GM21825 (cell line): ENCODE data around the gene ZPR1.
"Not testable (repeated sequence)": the region's sequence is repeated elsewhere in the genome, so short reads cannot be mapped to it uniquely, and the experiment has no call there.

Experiments used
- ATAC-seq: cut with Tn5 transposase; IDR thresholded peaks from one replicate; pipeline ENCODE4 v1.9.1; 2021; ENCODE audit warnings: mild to moderate bottlenecking, moderate library complexity; ENCODE audit not compliant: unreplicated experiment

Gene ZPR1

DNA sequence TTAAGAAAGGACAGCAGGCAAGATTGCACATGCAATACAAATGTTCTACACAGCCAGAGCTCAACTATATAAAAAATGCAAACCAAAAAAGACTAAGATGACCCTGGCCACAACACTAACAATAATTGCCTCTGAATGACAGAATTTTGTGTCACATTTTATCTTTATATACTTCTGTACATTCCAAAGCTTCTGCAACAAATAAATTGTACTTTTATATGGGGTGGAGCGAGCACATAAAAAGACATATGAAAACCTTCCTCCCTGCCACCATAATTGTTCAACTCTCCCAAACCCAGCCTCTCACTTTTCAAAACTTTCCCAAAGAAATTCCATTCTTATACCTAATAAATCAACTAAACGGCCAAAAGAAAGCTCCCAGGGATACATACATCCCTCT is 25.7 kb downstream of the ZPR1 start:
- ATAC-seq: no peak

DNA sequence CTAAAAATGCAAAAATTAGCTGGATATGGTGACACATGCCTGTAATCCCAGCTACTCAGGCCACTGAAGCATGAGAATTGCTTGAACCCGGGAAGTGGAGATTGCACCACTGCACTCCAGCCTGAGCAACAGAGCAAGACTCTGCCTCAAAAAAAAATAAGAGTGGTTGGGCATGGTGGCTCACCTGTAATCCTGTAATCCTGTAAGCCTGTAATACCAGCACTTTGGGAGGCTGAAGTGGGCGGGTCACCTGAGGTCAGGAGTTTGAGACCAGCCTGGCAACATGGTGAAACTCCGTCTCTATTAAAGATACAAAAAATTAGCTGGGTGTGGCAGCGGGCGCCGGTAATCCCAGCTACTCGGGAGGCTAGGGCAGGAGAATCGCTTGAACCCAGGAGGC is 31.8 kb downstream of the ZPR1 start:
- not testable (repeated sequence) for ATAC-seq

DNA sequence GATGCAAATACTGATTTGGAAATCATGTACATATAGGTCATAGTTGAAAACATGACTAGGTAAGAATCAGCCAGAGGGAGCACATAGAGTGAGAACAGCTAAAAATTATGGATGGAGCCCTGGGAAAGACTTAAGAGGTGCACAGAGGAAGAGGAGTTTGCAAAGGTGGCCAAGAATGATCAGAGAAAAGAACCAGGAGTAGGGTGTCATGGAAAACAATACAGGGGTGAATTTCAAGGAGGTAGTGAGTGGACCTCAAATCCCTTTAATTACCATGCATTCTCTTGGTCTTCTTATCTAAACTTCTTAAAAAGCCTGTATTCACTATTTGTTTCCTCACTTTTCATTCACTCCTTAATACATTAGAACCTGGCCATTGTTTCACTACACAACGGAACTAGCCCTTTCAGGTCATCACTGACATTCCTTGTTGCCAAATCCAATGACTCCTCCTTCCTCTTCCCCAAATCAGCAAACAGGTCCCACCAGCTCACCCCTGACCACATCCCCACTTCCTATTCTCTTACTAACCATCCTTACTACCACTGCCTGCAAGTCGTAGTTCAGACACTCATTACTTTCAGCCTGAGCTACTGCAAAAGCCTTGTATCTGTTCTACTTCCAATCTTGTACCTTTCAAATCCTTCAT is 37.6 kb downstream of the ZPR1 start:
- ATAC-seq: no peak

DNA sequence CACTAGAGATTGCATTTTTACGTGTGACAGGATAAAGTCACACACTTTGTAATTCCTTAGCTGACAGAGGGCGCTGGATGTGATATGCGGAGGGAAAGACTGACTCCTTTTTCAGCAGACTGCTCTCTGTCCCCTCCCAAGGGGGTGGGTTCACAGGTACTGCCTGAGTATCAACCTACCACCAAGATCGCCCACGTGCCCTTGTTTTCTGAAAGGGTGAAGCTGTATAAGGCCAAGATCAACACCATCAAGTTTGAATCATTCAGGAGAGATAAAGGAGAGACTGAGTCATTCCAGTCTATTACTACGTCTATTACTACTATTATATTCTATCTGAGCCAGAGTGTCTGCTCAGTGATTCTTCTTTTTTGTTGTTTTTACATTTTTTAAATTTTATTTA is 45.7 kb downstream of the ZPR1 start:
- no peak for ATAC-seq

DNA sequence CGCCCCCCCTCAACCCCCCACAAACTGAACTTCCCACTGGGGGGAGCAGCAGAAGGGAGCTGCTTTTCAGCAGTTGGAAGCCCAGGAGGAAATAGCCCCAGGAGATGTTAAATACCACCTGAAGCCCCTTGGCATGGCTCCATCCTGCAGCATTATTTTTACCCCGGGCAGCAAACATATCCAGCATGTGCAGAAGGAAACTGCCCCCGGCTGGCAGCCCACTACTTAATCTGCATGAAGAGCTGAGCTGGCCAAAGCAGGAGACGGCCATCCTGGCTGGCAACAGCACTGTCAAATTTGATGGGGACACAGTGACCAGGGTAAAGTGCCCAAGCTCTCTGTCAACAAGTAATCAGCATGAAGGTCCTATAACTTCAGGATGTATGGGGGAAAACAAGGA is 47.1 kb downstream of the ZPR1 start:
- ATAC-seq: no peak

DNA sequence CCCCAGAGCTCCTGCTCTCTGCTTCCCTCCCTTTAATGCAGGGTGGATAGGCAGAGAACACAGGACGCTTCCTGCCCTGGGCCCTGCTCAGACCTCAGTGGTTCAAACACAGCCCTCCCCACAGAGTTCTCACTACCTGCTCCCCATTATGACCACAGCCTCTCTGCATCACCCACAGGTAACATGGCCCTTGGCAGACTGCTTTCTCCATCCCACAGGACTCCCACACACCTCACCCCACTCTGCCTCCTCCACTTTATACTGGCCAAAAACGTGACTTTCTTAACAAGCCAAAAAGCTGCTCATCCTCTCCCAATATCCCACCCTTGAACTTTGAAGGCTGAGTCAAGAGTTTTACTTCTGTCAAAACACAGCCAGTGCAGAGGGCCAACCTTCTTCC is 48.8 kb downstream of the ZPR1 start:
- ATAC-seq: no peak

DNA sequence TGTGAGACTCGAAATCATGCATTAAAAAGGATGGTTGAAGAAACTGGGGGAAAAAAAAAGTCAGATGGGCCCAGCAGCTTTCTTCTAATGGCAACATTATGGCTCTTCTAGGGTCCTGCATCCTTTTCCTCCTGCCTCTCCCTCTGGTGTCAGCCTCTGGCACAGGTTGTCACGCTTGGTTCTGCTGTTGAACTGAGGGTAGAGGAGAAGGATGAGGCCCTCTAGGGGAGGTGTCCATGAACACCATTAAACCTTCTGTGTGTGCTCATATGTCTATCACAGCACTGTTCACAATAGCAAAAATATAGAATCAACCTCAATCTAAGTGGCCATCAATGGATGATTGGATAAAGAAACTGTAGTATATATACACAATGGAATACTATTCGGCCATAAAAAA is 51.1 kb downstream of the ZPR1 start:
- ATAC-seq: no peak

DNA sequence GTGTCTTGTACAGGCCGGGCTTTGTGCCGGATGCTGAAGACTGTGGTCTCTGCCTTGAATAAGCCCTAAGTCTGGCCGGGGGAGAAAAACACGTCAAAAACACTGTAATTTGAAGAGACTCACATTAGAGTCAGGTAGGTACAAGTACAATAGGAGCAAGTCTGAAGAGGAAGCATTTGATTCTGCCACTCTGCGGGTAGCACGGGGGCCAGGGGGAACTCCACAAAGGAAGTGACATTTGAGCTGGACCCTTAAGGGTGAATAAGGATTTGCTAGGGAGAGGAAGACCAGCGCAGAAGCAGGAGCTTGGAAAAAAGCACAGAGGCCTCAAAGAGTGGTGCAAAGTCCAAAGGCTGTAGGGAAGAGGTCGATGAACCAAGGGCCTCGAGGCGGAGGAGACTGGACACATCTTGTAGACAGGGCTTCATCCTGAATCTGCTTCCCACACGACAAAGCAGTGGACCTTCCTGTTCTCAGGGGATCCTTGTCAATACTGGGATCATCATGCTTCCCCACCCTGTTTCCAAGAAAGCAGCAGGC is 53.8 kb downstream of the ZPR1 start:
- ATAC-seq: no peak

DNA sequence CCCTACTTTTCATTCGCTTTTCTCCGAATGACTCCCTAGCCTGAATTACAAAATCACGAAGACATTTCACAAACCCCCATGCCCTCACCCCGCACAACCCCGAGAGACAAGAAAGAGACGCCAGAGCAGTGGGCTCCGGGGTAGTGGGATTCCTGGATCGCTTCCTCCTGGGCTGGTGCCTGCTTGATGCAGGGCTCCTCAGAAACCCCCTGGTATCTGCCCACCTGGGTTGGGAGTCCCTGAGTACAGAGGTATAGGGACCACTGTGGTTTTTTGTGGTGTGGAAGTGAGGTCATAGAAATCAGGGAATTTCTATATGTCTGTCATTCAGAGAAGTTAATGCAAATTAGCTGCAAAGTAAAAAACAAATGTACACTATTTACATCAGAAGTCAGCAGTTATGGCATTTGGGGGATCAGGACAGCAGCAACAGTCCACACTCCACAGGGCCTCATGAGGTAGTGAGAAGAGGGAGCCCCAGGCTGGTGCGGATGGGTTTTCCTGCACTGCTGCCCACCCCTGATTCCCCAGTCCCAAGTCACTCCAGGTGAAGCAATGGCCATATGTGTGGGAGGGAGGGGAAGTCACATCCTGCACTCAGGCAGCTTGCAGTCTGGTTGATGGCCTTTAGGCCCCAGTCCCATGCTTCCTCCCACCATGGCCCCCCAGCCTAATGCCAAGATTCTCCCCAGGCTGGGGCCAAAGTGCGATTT is 54.6 kb downstream of the ZPR1 start:
- no peak for ATAC-seq

DNA sequence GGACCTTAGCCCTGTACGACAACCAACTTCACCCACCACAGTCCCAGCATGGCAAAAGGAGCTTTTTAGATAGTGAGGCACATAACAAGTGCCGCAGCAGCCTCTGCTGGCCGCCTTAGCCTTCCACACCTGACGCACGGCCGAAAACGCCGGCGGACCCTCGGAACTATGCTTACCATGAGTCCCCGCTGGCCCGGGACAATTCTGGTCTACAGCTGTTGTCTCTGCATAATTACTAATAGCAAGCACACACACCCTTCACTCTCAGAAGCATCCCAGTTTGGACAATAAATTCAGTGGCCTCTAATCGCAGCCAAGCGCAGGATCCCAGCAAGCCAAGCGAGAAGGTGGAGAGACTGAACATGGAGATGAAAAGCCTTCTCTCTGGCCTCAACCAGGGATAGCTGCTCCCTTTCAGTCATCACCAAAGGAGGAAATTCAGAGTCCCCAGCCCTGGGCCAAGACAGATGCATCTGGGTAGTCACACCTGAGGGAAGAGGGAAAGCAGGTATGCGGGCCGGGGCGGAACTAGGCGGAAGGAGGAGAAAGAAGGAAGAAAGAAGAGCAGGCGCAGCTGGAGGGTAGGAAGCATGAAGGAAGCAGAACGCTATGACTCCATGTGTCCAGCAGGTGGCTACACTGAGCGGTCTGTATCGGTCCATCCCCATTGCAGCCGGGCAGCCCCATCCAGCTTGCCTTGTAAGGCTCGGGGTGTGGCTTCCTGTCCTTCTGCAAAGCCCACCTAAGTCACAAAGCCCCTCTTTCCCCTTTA is 55.4 kb downstream of the ZPR1 start:
- ATAC-seq: peak; percentile 69

DNA sequence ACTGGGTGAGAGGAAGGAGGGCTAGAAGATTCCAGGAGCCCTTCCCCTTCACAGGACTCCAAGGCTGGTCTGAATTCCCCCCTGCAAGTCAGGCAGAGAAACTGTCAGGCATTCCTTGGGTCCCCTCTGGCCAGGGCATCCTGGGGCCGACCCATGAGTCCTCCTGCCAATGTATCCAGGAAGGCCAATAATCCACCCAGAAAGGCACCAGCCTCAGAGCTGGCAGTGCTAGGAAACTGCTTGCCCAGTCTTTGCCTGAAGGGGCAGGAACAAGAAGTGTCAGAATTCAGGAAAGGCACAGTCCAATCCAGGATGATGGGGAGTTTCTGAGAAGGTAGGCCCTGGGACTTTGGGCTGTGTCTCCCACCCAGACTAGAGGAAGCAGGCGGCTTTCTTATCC is 56.0 kb downstream of the ZPR1 start:
- no peak for ATAC-seq

DNA sequence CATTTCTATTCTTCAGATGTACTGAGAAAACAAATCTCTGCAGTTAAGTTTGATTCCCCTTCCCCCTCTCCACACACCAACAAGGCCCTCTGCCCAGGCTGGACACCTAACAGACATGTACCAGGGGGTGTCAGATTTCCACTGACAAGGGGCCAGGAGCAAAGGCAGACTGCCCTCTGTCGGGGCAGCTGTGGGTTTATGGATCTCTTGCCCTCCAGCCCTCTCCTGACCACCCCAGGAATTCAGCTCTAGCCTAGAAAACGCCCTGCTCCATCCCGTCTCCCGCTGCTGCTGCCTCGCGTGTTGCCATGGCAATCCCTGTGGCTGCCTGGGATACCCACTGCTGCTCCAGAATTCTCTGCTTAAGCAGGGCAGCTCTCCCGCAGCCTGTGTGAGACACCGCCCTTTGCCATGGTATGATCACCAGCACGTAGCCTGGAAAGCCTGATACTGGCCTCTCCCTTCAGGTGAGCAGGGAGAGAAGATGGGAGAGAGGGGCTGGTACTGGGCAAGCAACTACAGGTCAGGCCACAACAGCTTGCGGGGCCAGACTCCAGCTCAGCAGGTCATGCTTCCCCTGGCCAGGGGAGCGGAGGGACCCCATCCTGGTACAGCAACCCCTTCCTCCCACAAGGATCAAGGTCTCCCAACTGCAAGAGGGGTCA is 56.6 kb downstream of the ZPR1 start:
- ATAC-seq: no peak

DNA sequence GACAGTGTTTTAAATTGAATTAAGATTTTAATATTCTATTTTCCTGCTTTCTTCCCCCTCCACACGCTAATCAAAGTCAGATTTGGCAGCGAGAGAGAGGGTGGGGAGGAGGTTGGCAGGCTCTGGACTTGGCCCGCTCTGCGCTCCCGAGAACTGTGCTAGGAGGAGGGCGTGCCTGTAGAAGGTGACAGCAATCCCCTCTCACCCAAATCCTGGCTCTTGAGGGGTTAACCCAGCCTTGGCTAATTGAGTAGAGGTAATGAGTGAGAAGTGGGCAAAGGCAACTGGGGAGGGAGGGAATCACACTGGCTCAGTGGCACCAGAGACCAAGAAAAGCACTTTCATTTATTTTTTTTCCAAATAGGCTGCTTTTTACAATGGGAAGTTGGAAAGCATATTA is 57.2 kb downstream of the ZPR1 start:
- ATAC-seq: no peak

DNA sequence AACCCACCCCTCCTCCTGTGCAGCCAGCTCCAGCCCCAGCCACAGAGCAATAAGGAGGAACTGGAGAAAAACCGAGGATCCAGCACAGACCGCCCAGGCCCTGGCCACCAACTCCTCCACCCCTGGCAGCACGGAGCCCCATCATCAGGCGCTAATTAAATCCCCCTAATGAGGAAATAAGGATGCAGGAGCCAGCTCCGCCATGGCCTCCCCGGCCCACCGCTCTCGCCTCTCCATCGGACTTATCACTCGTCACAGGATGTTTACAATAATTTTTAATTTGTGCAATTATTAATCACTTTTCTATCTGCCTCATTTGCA is 57.6 kb downstream of the ZPR1 start:
- ATAC-seq: no peak

DNA sequence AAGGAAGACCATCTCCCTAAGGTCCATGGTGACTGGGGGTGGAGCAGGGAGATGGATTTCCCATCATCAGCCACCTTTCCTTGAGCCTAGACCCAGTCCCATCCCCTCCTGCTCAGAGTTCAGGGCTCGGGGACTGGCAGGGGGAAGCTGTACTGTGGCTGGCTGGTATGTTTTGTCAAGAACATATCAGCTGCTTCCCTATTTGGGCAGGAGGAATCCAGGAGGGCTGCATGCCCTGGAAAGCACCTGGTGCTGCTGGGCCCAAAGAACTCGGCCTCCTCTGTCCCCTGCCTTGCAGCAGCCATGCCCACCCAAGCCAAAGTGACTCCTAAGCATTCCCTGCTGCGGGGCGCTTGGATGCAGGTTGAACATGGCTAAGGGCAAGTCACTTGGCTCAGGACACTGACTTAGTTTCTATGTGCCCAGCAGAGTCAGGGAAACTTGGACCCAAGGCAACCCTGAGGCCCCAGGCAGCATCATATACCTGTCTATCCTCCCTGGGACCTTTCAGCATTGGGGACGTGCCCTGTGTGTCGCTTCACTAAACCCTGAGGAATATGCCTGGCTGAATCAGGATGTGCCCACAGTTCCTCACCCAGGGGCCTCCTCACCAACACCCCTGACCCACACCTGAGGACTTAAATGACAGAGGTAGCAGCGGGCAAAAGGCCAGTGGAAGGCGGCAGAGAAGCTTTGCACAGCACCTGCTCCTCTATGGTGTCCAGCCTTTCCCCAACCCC is 58.2 kb downstream of the ZPR1 start:
- ATAC-seq: no peak

DNA sequence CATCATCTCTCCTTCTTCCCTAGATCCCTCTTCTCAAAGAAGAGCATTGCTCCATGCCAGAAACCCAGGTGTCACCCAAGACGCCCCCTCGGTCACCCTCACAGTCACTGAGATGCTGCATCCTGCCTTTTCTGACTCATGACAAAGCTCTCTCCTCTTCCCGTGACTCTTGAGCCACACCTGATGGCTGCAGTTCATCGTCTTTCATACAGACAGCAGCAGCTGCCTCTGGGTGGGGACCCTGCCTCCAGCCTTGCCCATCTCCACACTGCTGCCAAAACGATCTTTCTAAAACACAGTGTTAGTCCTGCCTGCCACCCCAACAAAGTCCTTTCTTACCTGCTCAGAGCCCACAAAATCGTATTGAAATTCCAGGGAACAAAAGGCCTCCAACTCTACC is 59.8 kb downstream of the ZPR1 start:
- no peak for ATAC-seq

DNA sequence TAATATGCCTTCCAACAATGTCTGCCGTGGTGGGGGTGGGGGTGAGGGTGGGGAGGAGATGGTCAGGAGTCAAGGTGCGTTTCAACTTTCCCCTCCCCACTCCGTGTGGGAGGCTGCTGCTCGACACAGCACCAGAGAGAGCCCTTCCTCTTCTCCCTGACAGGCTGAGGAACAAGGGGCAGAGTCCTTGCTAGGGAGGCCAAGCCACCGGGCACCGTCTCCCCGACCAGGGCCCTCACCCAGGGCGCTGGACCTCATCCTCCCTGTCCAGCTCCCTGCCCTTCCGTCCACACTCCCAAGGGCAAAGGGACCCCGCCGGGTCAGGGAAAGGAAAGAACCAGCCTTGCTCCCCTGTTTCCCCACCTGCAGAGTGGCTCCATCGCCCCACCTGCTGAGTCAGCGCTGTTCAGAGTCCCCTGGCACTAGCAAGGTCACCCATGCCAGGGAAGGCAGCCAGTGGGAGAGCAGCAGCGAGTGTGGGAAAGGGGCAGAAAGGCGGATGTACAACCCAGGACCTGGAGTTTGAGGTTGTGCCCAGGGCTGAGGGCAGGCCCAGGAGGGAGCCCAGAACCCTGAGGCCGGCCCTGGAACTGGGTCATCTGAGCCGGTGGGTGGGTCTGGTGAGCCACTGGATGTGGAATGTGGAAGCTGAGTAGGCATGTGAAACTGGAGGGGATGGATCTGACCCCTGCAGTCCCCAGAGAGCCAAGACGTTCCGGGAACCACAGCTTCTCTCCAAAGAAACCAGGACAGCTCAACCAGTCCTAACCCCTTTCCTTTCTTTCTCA is 62.2 kb downstream of the ZPR1 start:
- no peak for ATAC-seq

DNA sequence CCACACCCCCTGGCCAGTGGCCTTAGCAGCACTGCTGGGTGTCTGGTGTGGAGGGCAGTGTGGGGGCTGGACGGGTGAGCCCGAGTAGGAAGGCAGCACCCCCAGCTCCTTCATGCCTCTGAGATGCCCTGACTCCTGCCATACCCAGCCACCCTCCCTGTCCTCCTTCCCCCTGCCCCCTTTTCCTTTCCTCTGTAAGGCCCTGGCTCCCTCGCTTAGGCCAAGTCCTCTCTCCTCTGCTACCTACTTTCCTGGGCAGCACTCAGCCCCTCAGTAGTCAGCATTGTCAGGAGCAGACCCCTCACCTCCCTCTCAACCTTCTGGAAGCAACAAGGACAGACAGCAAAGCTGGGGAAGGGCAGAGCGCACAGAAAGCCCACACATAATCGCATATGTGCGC is 63.0 kb downstream of the ZPR1 start:
- ATAC-seq: no peak
